ENCODE data around the gene FGF18. TPM values are rescaled to one million over a fixed set of nuclear protein-coding genes. Genes with fewer than 3 reads are reported as not detected.

Gene FGF18
- total and polyA plus RNA-seq, 4 donors, result 1.8 to 3.4 (median 2.5) TPM

GRCh38 chr5:171419688-171420430 lies 412 bp downstream of the FGF18 start:
- WGBS, 2 donors, result 0 to 1% methylated on average over 51 to 95 of the region's 95 CpGs
- peak; percentile 27 for ATAC-seq (ENCODE audit: insufficient read depth, low FRiP score)

GRCh38 chr5:171420431-171421241 lies 1.2 kb downstream of the FGF18 start:
- ATAC-seq (ENCODE audit: insufficient read depth, low FRiP score) (peak; percentile 60), DNase-seq (peak; percentile 88 to 98 (median 95))
- TF ChIP-seq, protein P1, sequence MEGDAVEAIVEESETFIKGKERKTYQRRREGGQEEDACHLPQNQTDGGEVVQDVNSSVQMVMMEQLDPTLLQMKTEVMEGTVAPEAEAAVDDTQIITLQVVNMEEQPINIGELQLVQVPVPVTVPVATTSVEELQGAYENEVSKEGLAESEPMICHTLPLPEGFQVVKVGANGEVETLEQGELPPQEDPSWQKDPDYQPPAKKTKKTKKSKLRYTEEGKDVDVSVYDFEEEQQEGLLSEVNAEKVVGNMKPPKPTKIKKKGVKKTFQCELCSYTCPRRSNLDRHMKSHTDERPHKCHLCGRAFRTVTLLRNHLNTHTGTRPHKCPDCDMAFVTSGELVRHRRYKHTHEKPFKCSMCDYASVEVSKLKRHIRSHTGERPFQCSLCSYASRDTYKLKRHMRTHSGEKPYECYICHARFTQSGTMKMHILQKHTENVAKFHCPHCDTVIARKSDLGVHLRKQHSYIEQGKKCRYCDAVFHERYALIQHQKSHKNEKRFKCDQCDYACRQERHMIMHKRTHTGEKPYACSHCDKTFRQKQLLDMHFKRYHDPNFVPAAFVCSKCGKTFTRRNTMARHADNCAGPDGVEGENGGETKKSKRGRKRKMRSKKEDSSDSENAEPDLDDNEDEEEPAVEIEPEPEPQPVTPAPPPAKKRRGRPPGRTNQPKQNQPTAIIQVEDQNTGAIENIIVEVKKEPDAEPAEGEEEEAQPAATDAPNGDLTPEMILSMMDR (IDR thresholded peaks at IDR 0.05; ENCODE audit: control extremely low read depth, extremely low read depth), result no peak
- no peaks in the 10 kb centered on the region for H3K36me3 ChIP-seq (ENCODE audit: control insufficient read depth in 4 of 4, insufficient read depth in 4 of 4, low read length in 4 of 4)
- peaks cover 0 to 6% (median 3%) of the 10 kb centered on the region in 3 donors for H3K27me3 ChIP-seq (ENCODE audit: control insufficient read depth in 3 of 3, insufficient read depth in 3 of 3, low read length in 2 of 3)
- 3% methylated on average over 53 to 65 of the region's 65 CpGs for WGBS, 2 donors
- H3K27ac ChIP-seq (ENCODE audit: low read depth in 1 of 2, low read length in 1 of 2), result peak overlapping the region; percentile 61 to 80
- no peak overlapping the region for H3K9ac ChIP-seq (ENCODE audit: insufficient read depth in 1 of 2, low read length in 2 of 2)
- H3K4me1 ChIP-seq (ENCODE audit: control insufficient read depth in 5 of 5, insufficient read depth in 5 of 5, low read length in 5 of 5), result peaks cover 0 to 31% (median 5%) of the 10 kb centered on the region in 5 donors
- no peaks in the 10 kb centered on the region for H3K9me3 ChIP-seq (ENCODE audit: control insufficient read depth in 4 of 4, insufficient read depth in 3 of 4, low read length in 3 of 4)
- no peak overlapping the region for H3K4me3 ChIP-seq

More at GRCh38 chr5:171419688-171420430, 412 bp downstream of the FGF18 start:
- TF ChIP-seq, protein P1 (IDR thresholded peaks at IDR 0.05; ENCODE audit: control extremely low read depth, extremely low read depth), result no peak
- Histone ChIP-seq H3K27me3 (ENCODE audit: control insufficient read depth in 3 of 3, insufficient read depth in 3 of 3, low read length in 2 of 3) (peaks cover 0 to 6% (median 3%) of the 10 kb centered on the region in 3 donors), H3K9ac (ENCODE audit: insufficient read depth in 1 of 2, low read length in 2 of 2) (no peak overlapping the region), H3K4me1 (ENCODE audit: control insufficient read depth in 5 of 5, insufficient read depth in 5 of 5, low read length in 5 of 5) (peaks cover 0 to 31% (median 5%) of the 10 kb centered on the region in 5 donors), H3K4me3 (peak overlapping the region; percentile 9), H3K27ac (ENCODE audit: low read depth in 1 of 2, low read length in 1 of 2) (no peak overlapping the region), H3K36me3 (ENCODE audit: control insufficient read depth in 4 of 4, insufficient read depth in 4 of 4, low read length in 4 of 4) (no peaks in the 10 kb centered on the region), H3K9me3 (ENCODE audit: control insufficient read depth in 4 of 4, insufficient read depth in 3 of 4, low read length in 3 of 4) (no peaks in the 10 kb centered on the region)
- peak in 2 of 3 donors; percentile 38 to 44 for DNase-seq

DNA sequence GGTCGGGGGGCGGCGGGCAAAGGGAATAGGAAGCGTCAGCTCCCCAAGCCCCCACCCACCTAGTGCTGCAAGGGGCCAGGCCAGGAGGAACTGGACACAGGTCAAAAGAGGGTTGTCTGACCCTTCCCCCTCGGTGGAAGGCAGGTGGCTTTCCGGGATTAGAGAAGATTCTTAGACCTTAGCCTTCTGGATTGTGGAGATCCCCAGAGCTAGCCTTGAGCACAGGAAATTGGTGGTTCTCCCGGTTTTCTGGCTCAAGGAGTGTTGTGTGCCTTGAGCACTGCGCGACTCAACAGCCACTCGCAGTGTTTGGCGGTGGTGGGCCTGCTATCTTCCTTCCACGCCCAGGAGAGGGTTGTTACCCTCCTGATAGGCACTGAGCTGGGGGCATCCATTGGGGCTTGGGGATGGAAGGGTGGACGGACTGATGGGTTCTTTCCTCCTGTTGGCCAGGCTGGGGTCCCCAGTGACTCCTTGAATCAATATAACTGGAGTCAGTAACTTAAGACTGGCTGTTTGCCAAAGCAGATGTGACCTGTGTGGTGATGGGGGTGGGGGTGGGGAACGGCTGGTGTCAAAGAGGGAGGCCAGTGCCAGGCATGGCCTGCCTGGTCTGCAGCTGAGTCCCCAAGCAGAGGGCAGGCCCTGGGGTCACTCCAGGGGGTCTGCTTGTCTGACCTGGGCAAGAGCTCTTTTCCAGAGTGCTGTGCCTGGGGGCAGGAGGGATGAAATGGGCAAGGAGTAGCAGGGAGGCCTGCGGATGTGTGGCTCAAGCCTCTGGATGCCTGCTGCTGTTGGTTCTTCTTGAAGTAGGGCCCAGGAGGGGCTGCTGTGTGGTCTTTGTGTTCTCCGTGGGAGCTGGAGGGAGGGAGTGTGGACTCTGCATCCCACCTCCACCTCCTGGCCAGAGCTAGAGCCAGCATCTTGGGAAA lies 2.1 kb downstream of the FGF18 start:
- WGBS, 2 donors, result 58 to 79% methylated on average over 16 of the region's 16 CpGs
- Histone ChIP-seq H3K4me3 (no peak overlapping the region), H3K9me3 (ENCODE audit: control insufficient read depth in 4 of 4, insufficient read depth in 3 of 4, low read length in 3 of 4) (no peaks in the 10 kb centered on the region), H3K27ac (ENCODE audit: low read depth in 1 of 2, low read length in 1 of 2) (peak overlapping the region in 1 of 2 donors; percentile 78), H3K27me3 (ENCODE audit: control insufficient read depth in 3 of 3, insufficient read depth in 3 of 3, low read length in 2 of 3) (peaks cover 0 to 6% (median 3%) of the 10 kb centered on the region in 3 donors), H3K9ac (ENCODE audit: insufficient read depth in 1 of 2, low read length in 2 of 2) (no peak overlapping the region), H3K36me3 (ENCODE audit: control insufficient read depth in 4 of 4, insufficient read depth in 4 of 4, low read length in 4 of 4) (no peaks in the 10 kb centered on the region), H3K4me1 (ENCODE audit: control insufficient read depth in 5 of 5, insufficient read depth in 5 of 5, low read length in 5 of 5) (peaks cover 0 to 31% (median 5%) of the 10 kb centered on the region in 5 donors)
- TF ChIP-seq, protein P1 (IDR thresholded peaks at IDR 0.05; ENCODE audit: control extremely low read depth, extremely low read depth), result no peak
- no peak for DNase-seq
- ATAC-seq (ENCODE audit: insufficient read depth, low FRiP score), result no peak

Data from lung (tissue), 12 donors.